GM12878 (cell line): ENCODE results near the gene SYNGR3. TPM values are rescaled to one million over a fixed set of nuclear protein-coding genes. Genes with fewer than 3 reads are reported as not detected.
A peak's percentile ranks its signal among the peaks of the same experiment; 100 is the strongest.

Source experiments
- CBX3 ChIP-seq: fragments of 200-600 bp; sonication (generic); IDR thresholded peaks from 2 replicates; pipeline ENCODE4 v1.6.1; 2016; ENCODE audit warnings: low read depth, borderline replicate concordance
- CREM ChIP-seq: IDR thresholded peaks from 2 replicates; pipeline ENCODE4 v1.6.1; 2014; ENCODE audit warnings: antibody characterized with exemption, low read depth
- MAX ChIP-seq: IDR thresholded peaks from 2 replicates; pipeline ENCODE4 v1.6.1; 2012; ENCODE audit warnings: low read depth, low read length, improper control_type of control experiment
- NBN ChIP-seq: fragments of 450-650 bp; IDR thresholded peaks from 2 replicates; pipeline ENCODE4 v1.6.1; 2016
- NFIC ChIP-seq: IDR thresholded peaks from 2 replicates; pipeline ENCODE4 v1.6.1; 2012; ENCODE audit warnings: low read depth, mild to moderate bottlenecking, inconsistent platforms, low read length, moderate library complexity
- NFYA ChIP-seq: IDR thresholded peaks from 2 replicates; pipeline ENCODE4 v1.6.1; 2011; ENCODE audit warnings: low read depth, mild to moderate bottlenecking, low read length, improper control_type of control experiment, borderline replicate concordance
- POLR2AphosphoS2 ChIP-seq: IDR thresholded peaks from 2 replicates; pipeline ENCODE4 v1.6.1; 2011; ENCODE audit warnings: low read depth, mild to moderate bottlenecking, low read length, improper control_type of control experiment, moderate library complexity
- POLR2AphosphoS5 ChIP-seq: IDR thresholded peaks from 2 replicates; pipeline ENCODE4 v1.6.1; 2011; ENCODE audit warnings: mild to moderate bottlenecking, low read length, inconsistent platforms
- RB1 ChIP-seq: fragments of 450-650 bp; formaldehyde crosslinking; IDR thresholded peaks from 2 replicates; pipeline ENCODE4 v1.6.1; 2017; ENCODE audit warnings: mild to moderate bottlenecking, borderline replicate concordance
- REST ChIP-seq: IDR thresholded peaks from 2 replicates; pipeline ENCODE4 v1.6.1; 2012; ENCODE audit warnings: mild to moderate bottlenecking, low read depth, low read length
- SPI1 ChIP-seq: IDR thresholded peaks from 2 replicates; pipeline ENCODE4 v1.6.1; 2011; ENCODE audit warnings: low read depth, mild to moderate bottlenecking, low read length, moderate library complexity, borderline replicate concordance; ENCODE audit not compliant: insufficient read depth
- TCF3 ChIP-seq: IDR thresholded peaks from 2 replicates; pipeline ENCODE4 v1.6.1; 2012; ENCODE audit warnings: low read depth, mild to moderate bottlenecking, low read length, borderline replicate concordance; ENCODE audit not compliant: insufficient read depth
- TCF7 ChIP-seq: IDR thresholded peaks from 2 replicates; pipeline ENCODE4 v1.6.1; 2014; ENCODE audit warnings: antibody characterized with exemption, borderline replicate concordance
- polyA plus RNA-seq, 11 experiments: library from polyadenylated mRNA; depleted of rRNA in 4 of 11; unstranded in 6 of 11; stranded (reverse) in 5 of 11; fragments of >200 nt; fragmentation: Nextera tagmentation in 4 of 11; fragmentation: Illumina TruSeq in 1 of 11; extraction: Ambion mirVana in 4 of 11; extraction: Trizol in 1 of 11; gene quantifications; 1 replicate in 1 of 11; 2 replicates in 10 of 11; pipeline versions ENCODE4 v1.2.1 to v1.2.3, GENCODE V29; 2011 to 2016; ENCODE audit warnings: inconsistent platforms in 2 of 11, missing spikeins in 2 of 11, low read depth in 1 of 11
- total RNA-seq, 4 experiments: library from RNA; depleted of rRNA in 3 of 4; stranded (reverse); fragments of >200 nt in 3 of 4; fragmentation: Illumina TruSeq in 1 of 4; extraction: Trizol in 1 of 4; gene quantifications; 2 replicates each; pipeline versions ENCODE4 v1.2.1 to v1.2.3, GENCODE V29; 2013 to 2021

The SYNGR3 gene
- total and polyA plus RNA-seq, 10 of the 15 experiments (the other 5 are each of a cell fraction or from before 2014, with no cell fraction given) = 1.2 to 18.1 (median 6.6) TPM

- TF ChIP-seq REST (peak; percentile 63), CREM (peak; percentile 98), NBN (peak; percentile 79), TCF3 (peak; percentile 89), NFYA (no peak), TCF7 (peak; percentile 48; the same call in 1 of the 2 replicates), NFIC (peak; percentile 45; the same call in 1 of the 2 replicates), POLR2AphosphoS5 (peak; percentile 100), MAX (peak; percentile 74; the same call in 1 of the 2 replicates), RB1 (peak; percentile 92; the same call in 1 of the 2 replicates), POLR2AphosphoS2 (peak; percentile 99), SPI1 (no peak), CBX3 (no peak)
Measured at GRCh38 chr16:1964506-1965395, 25.0 kb upstream of the SYNGR3 start, which contains the start of gene RPS2 (continued).
